Duodenal mucosa (tissue), 2 donors: Measurements from ENCODE around the gene SLC16A8.

ENCODE experiments used
- H3K27ac ChIP-seq: one replicate; pipeline ENCODE4 v1.7.0; 2013; ENCODE audit warnings: low read depth, low read length
- H3K27me3 ChIP-seq, 2 donors: one replicate each; pipeline ENCODE4 v1.7.0; 2013; ENCODE audit warnings: low read length in 2 of 2, control low read depth in 1 of 2; ENCODE audit not compliant: insufficient read depth in 2 of 2, control insufficient read depth in 1 of 2
- H3K36me3 ChIP-seq, 2 donors: one replicate each; pipeline ENCODE4 v1.7.0; 2013; ENCODE audit warnings: low read length in 2 of 2, control low read depth in 1 of 2; ENCODE audit not compliant: insufficient read depth in 2 of 2, control insufficient read depth in 1 of 2
- H3K4me1 ChIP-seq, 2 donors: one replicate each; pipeline ENCODE4 v1.7.0; 2013; ENCODE audit warnings: low read length in 2 of 2, control low read depth in 1 of 2; ENCODE audit not compliant: insufficient read depth in 2 of 2, control insufficient read depth in 1 of 2
- H3K4me3 ChIP-seq, 2 donors: one replicate each; pipeline ENCODE4 v1.7.0; 2013; ENCODE audit warnings: low read length in 2 of 2, low read depth in 1 of 2
- H3K9ac ChIP-seq, 2 donors: one replicate each; pipeline ENCODE4 v1.7.0; 2013; ENCODE audit warnings: low read length in 2 of 2, low read depth in 1 of 2
- H3K9me3 ChIP-seq, 2 donors: one replicate each; pipeline ENCODE4 v1.7.0; 2013; ENCODE audit warnings: low read length in 2 of 2, control low read depth in 1 of 2; ENCODE audit not compliant: control insufficient read depth in 1 of 2

The SLC16A8 gene

DNA sequence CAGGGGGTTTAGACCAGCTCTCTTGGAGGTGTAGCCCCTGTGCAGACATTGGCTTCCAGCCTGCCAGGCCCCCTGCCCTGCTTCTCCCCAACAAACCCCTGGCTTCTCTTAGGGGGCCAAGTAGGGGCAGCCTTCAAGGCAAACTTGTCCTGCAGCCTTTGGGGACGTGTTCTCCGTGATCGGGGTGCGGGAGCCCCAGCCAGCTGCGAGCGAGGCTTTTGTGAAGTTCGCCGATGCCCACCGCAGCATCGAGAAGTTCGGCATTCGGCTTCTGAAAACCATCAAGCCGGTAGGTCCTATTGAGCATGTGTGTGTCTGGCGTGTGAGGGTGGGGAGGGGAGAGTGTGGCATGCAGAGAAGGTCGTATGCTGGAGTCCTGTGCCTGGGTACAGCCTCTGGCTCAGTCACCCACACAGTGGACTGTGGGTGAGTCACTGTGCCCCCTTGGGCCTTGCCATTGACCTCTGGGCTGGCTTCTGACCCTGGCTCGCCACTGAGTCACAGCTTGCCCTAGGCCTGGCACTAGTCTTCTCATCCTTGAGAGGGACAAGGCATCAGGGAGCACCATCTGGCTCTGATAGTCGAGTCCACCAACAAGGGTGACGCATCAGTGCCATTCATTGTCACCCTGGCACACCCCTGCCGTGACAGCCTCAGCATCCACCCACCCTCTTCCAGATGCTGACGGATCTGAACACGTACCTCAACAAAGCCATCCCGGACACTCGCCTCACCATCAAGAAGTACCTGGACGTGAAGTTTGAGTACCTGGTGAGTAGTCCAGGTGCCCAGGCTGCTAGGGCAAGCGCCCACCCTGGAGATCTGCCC lies 11.4 kb downstream of the SLC16A8 start:
- Histone ChIP-seq H3K9me3 (no peaks in the 10 kb centered on the region), H3K9ac (no peak overlapping the region), H3K4me1 (no peaks in the 10 kb centered on the region), H3K27me3 (no peaks in the 10 kb centered on the region), H3K4me3 (no peak overlapping the region), H3K36me3 (peaks cover 34 to 69% of the 10 kb centered on the region in 2 donors), H3K27ac (no peak overlapping the region)

DNA sequence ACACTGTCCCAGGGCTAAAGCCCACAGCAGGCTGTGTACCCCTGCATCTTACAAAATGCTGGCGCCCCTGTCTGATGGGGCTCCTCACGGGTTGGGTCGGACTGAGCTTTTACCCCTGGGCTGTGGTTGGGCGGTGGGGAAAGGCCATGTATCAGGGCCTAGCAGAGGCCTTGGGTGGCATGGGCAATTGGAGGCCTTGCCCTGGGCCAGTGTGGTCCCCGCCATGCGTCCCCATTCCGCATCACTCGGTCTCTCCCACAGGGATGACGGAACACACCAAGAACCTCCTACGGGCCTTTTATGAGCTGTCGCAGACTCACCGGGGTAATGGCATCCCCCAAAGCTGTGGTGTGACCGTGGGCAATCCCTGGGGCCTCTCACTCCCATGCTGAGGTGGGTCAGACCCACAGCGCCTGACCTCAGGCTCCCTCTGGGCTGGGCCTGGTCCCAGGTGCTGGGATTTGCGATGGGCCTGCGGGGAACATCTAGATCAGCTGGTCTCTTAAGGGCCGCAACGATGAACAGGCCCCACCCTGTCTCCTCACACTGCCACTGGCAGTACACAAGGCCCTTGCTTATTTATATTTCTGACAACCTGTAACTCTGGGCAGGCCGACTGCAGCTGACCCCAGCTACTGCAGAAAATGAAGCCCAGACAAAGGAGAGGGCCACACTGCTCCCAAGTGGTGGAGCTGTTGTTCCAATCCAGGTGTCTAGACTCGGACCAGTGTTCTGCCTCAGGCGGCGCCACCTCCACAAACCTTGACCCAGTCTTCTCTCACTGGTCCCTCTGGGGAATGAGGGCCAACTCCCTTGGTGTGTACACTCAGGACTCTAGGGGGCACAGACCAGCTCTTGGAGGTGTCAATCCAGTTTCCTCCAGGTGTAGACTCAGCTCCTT lies 12.3 kb downstream of the SLC16A8 start:
- Histone ChIP-seq H3K27ac (no peak overlapping the region), H3K4me3 (no peak overlapping the region), H3K9ac (no peak overlapping the region), H3K9me3 (no peaks in the 10 kb centered on the region), H3K36me3 (peaks cover 34 to 75% of the 10 kb centered on the region in 2 donors), H3K27me3 (no peaks in the 10 kb centered on the region), H3K4me1 (no peaks in the 10 kb centered on the region)

DNA sequence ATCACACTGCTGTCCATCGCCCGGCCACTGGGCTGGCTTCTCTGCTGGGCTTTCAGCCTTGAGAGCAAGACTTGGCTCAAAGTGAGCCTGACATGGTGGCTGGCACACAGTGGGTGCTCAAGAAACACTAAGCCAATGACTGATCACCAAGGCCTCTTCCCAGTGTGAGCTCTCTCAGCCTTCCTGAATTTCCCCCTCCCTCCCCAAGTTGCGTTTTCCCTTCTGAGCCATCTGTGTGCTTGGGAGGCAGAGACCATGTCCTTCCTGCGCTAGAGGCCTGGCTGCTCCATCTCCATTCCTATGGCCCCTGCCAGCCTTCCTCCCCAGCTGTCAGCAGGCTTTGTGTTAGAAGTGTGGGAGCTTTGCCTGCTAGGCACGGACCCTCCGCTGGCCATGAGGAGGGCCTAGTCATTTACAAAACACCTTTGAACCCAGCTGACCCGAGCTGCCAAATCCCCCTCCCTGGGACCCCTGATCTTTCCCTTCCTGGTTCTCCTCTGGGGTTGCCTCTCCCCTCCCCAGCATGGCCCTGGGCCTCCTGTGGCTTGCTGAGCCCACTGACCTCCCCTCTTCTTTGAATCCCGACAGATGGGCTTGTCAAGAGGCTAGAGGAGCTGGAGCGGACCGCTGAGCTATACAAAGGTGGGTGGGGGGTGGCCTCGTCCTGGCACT lies 13.6 kb downstream of the SLC16A8 start:
- no peak overlapping the region for H3K9ac ChIP-seq
- H3K36me3 ChIP-seq, result peaks cover 35 to 82% of the 10 kb centered on the region in 2 donors
- no peaks in the 10 kb centered on the region for H3K27me3 ChIP-seq
- H3K4me3 ChIP-seq, result no peak overlapping the region
- no peaks in the 10 kb centered on the region for H3K4me1 ChIP-seq
- H3K9me3 ChIP-seq, result no peaks in the 10 kb centered on the region
- H3K27ac ChIP-seq, result no peak overlapping the region

DNA sequence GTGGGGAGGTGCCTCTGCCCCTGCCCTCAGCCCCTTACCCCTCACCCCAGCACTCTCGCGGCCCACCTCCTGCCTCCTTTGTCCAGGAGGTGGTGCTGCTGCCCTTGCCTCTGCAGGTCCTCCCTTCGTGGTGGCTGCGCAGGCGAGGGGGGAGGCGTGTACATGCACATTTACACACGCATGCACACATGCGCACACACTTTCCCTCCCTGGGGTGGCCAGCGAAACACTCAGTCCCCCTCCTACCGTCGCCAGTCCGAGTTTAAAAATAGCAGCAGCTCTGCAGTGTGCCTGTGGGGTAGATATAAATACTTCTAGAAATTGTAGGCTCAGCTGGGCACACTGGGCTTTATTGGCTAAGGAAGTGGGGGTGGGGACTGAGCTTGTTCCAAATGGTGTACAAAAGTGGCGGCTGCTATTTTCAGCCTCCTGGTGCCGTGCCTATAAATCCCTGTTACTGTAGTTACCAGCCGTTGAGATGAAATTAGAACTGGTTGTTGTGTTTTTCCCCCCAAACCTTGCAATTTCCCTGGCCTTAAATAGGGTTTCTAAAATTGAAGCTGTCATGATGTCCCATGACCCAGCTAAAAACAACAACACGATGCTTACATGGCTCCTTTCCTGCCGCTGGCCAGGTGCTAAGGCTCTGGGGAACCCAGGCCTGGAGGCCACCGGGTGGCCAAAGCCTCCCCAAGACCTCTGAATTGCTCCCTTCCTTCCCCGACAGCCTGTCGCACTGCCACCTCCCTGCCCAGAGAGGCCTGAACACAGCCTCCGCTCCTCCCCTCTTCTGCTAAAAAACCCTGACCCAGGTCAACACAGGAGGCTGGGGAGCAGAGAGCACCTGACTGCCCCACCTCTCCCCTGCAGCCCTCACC lies 14.4 kb downstream of the SLC16A8 start:
- H3K9ac ChIP-seq, result no peak overlapping the region
- no peak overlapping the region for H3K4me3 ChIP-seq
- no peaks in the 10 kb centered on the region for H3K4me1 ChIP-seq
- no peaks in the 10 kb centered on the region for H3K9me3 ChIP-seq
- H3K27me3 ChIP-seq, result no peaks in the 10 kb centered on the region
- H3K36me3 ChIP-seq, result peaks cover 38 to 84% of the 10 kb centered on the region in 2 donors
- no peak overlapping the region for H3K27ac ChIP-seq

DNA sequence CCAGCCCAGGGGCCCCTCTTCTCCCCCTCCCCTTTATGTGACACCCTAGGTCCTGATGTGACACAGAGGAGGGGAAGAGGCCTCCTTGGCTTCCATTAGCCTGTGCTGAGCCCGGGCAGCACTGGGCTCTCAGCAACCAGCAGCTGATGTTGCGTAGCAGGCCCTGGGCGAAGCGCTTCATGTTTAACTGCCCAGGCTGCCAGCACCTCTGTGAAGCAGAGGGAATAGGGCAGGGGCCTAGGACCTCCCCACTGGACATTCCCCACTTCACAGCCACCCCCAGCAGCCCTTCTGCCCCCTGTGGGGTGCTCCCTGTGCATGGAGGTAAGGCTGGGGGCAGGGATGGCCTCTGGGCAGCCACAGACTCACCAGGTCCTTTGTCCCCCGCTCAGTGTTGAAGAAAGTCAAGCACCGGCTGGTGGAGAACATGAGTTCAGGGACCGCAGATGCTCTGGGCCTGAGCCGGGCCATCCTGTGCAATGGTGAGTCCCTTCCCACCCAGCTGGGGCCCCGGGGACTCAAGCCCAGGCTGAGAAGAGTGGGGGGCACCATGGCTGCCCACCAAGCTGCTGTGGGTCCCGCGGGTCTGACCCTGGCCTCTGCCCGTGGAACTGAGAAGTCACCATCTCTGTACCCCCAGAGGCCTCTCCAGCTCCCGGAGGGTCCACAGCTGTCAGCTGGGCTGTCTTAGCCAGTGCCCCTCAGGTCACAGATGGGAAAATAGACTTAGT lies 15.2 kb downstream of the SLC16A8 start:
- H3K4me1 ChIP-seq, result no peaks in the 10 kb centered on the region
- no peaks in the 10 kb centered on the region for H3K9me3 ChIP-seq
- H3K9ac ChIP-seq, result no peak overlapping the region
- H3K4me3 ChIP-seq, result no peak overlapping the region
- no peak overlapping the region for H3K27ac ChIP-seq
- no peaks in the 10 kb centered on the region for H3K27me3 ChIP-seq
- H3K36me3 ChIP-seq, result peaks cover 38 to 84% of the 10 kb centered on the region in 2 donors

DNA sequence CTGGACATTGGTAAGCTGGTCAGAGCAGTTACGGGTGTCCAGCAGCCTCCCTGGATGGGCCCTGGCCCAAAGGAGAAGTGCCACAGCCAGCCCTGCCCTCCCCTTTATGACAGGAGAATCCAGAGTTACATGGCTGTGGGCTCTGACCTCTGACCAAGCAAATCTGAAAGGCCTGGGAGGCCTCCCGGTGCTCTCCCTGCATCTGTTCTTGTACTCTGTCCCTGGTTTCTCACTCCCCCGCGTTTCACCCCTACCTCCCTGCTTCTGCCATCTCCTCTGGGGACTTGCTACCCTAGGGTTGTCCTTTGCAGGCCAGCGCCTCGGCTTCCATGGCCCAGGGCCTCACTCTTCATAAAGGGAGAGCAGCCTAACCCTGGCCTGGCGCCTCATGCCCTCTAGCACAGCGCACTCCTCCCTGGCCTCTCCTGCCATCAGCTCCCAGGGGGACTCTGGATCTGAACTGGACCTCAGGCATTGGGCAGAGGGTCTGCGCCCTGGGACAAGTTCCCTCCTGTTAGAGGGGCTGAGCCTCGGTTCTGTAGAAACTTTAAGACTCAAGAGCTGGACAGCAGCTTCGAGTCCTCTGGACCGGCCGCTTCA lies 16.1 kb downstream of the SLC16A8 start:
- Histone ChIP-seq H3K9ac (no peak overlapping the region), H3K27me3 (no peaks in the 10 kb centered on the region), H3K9me3 (no peaks in the 10 kb centered on the region), H3K4me1 (no peaks in the 10 kb centered on the region), H3K4me3 (no peak overlapping the region), H3K27ac (no peak overlapping the region), H3K36me3 (peaks cover 32 to 81% of the 10 kb centered on the region in 2 donors)

GRCh38 chr22:38067028-38067415 lies 17.0 kb downstream of the SLC16A8 start:
- Histone ChIP-seq H3K27me3 (no peaks in the 10 kb centered on the region), H3K4me3 (no peak overlapping the region), H3K4me1 (no peaks in the 10 kb centered on the region), H3K9ac (no peak overlapping the region), H3K27ac (no peak overlapping the region), H3K36me3 (peaks cover 27 to 75% of the 10 kb centered on the region in 2 donors), H3K9me3 (no peaks in the 10 kb centered on the region)

DNA sequence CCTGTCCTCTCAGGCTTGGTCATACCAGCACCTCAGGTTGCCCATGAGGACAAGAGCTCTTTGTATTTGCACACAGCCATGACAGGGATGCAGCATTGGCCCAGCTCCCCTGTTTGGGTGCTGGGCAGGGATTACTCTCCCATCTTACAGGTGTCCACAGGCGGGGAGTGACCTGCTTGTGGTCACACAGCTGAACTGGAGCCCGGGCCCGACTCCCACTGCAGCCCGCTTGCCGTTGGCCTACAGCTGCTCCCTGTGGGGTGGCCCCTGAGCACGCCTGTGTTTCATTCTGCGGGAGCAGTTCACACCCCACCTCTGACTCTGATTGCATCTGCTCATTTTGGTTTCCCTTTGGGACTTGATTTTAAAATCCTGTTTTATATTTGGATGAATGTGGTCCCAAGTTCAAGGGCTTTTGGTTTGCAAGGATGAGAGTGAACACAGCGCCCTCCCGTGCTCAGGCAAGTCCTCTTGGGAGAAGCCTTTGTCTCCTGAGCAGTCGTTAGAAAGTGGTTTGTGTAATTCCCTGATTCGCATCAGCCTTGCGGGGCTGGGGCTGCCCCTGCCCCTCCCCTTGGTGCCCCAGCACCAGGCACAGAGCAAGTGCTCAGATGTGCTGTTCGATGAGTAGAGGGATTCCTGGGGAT lies 17.5 kb downstream of the SLC16A8 start:
- peaks cover 23 to 75% of the 10 kb centered on the region in 2 donors for H3K36me3 ChIP-seq
- H3K27me3 ChIP-seq, result no peaks in the 10 kb centered on the region
- no peak overlapping the region for H3K4me3 ChIP-seq
- H3K9ac ChIP-seq, result no peak overlapping the region
- H3K27ac ChIP-seq, result no peak overlapping the region
- no peaks in the 10 kb centered on the region for H3K9me3 ChIP-seq
- H3K4me1 ChIP-seq, result no peaks in the 10 kb centered on the region
